Skeletal muscle tissue (tissue), 4 donors: ENCODE results near the gene INTS1. TPM values are rescaled to one million over a fixed set of nuclear protein-coding genes. Genes with fewer than 3 reads are reported as not detected.

Experiments
- H3K27ac ChIP-seq: one replicate; pipeline ENCODE4 v1.7.0; 2013; ENCODE audit warnings: mild to moderate bottlenecking, low read depth, low read length, inconsistent platforms
- H3K27me3 ChIP-seq, 3 donors: one replicate each; pipeline ENCODE4 v1.7.0; 2013; ENCODE audit warnings: low read length in 3 of 3; ENCODE audit not compliant: control insufficient read depth in 3 of 3, insufficient read depth in 3 of 3
- H3K36me3 ChIP-seq, 3 donors: one replicate each; pipeline ENCODE4 v1.7.0; 2013; ENCODE audit warnings: low read length in 3 of 3; ENCODE audit not compliant: control insufficient read depth in 3 of 3, insufficient read depth in 3 of 3
- H3K4me1 ChIP-seq, 3 donors: one replicate each; pipeline ENCODE4 v1.7.0; 2013; ENCODE audit warnings: low read length in 3 of 3, mild to moderate bottlenecking in 3 of 3; ENCODE audit not compliant: control insufficient read depth in 3 of 3, insufficient read depth in 3 of 3
- H3K4me3 ChIP-seq, 3 donors: one replicate each; pipeline ENCODE4 v1.7.0; 2013; ENCODE audit warnings: low read length in 3 of 3
- H3K9ac ChIP-seq, 3 donors: one replicate each; pipeline ENCODE4 v1.7.0; 2013; ENCODE audit warnings: low read length in 3 of 3, mild to moderate bottlenecking in 3 of 3, moderate library complexity in 2 of 3, low read depth in 1 of 3
- H3K9me3 ChIP-seq, 3 donors: one replicate each; pipeline ENCODE4 v1.7.0; 2013; ENCODE audit warnings: low read length in 3 of 3; ENCODE audit not compliant: control insufficient read depth in 3 of 3
- total RNA-seq: library from RNA; depleted of rRNA; stranded (reverse); fragments of >200 nt; gene quantifications from one replicate; pipeline ENCODE4 v1.2.3, GENCODE V29; 2014
- donor health status: Osteomylitis.

INTS1 gene
- total RNA-seq, 1 donor from 2014 or later = 16.7 TPM

DNA sequence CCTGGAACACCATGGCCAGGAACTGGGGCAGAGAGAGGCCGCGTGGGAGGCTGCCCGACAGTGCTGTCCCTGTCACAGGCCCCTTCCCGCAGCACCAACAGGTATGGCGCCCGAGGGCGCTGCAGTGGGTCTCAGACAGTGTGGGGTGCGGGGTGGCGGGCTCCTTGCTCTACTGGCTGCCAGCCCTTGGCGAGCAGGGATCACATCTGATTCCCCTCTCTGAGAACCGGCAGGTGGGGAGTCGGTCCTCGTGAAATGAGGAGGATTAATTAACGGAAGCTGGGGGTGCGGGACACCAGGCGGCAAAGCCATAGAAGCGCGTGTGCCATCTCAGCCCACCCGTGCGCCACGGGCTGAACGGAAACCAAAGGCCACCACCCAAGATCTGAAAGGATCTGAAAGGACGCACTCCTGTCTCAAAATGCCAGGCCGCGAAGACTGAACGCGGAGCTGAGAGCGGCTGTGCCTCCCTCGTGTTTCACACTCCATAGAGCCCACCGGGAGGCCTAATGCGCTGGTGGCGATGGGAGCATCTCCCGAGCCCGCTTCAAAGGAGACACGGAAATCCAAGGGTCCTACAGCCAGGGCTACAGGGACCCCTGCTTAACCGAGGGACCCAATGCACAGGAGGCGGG is 6.8 kb downstream of the INTS1 start:
- no peak overlapping the region for H3K27ac ChIP-seq
- H3K9ac ChIP-seq = no peak overlapping the region
- no peak overlapping the region for H3K4me3 ChIP-seq
- no peaks in the 10 kb centered on the region for H3K9me3 ChIP-seq
- peaks cover 59 to 68% (median 64%) of the 10 kb centered on the region in 3 donors for H3K36me3 ChIP-seq
- peaks cover 6 to 10% (median 8%) of the 10 kb centered on the region in 3 donors for H3K4me1 ChIP-seq
- no peaks in the 10 kb centered on the region for H3K27me3 ChIP-seq

DNA sequence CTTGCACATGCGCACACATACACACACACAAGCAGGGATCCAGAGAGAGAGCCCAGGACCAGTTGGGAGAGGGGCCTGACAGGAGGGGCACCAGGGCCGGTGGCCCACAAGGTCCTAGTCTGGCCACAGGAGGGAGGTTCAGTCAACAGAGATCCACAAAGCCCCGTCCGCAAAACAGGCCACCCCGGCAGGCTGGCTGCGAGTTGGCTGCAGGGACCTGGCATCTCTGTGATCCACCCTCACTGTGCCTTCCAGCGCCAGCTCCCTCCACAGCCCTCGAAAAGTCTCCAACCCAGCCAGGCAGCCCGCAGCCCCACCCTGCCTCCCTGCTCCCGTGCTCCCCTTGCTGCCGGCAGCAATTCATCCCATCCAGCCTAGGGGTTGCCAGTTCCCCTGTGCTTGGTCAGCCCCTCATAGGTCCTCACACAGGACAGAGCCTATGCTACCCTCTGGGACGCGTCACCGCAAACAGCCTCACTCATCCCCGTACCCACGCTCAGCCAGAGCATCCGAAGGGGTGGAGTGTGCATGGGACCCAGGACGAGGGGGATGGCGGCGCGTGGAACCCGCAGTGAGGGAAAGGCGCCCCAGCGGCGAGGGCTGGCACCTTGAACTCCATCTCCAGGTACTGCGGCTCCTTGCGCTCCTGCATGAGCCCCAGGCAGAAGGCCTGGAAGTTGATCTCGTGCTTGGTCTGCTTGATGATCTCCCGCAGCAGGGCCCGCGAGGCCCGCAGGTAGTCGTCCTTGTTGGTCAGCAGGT is 7.5 kb downstream of the INTS1 start:
- Histone ChIP-seq H3K27me3 (no peaks in the 10 kb centered on the region), H3K9me3 (no peaks in the 10 kb centered on the region), H3K27ac (no peak overlapping the region), H3K4me3 (no peak overlapping the region), H3K4me1 (peaks cover under 1 to 3% (median 1%) of the 10 kb centered on the region in 3 donors), H3K9ac (no peak overlapping the region), H3K36me3 (peaks cover 59 to 68% (median 63%) of the 10 kb centered on the region in 3 donors)

DNA sequence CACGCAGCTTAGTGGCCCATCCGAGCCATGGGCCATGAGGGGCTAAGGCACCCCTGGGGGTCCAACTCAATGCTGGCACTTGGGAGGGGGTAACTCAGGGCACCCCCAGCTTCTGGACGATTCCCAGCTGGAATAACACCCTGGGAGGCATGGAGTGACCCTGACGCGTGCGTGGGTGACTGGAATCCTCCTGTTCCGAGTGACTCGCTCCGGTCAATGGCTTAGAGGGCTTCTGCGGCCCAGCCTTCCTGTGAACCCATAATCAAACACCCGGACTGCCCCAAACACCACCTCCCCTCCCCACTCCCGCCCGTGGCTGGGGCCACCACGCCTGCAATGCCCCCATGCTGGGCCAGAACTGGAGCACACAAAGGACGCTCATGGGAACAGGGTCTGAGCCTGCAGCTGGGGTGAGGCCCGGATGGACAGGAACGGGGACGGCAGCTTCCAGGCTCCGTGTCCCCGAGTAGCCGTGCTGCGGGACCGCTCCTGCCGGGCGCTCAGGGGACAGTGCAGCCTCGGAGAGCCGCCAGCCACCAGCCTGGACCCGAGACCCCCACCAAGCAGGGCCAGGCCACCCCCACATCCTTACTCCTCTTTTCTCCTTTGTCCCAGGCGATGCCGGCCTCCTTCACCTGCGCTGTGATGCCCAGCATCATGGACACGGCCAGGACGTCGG is 8.5 kb downstream of the INTS1 start:
- Histone ChIP-seq H3K4me1 (no peaks in the 10 kb centered on the region), H3K9ac (no peak overlapping the region), H3K36me3 (peaks cover 63 to 70% (median 66%) of the 10 kb centered on the region in 3 donors), H3K27me3 (no peaks in the 10 kb centered on the region), H3K4me3 (no peak overlapping the region), H3K9me3 (no peaks in the 10 kb centered on the region), H3K27ac (no peak overlapping the region)

DNA sequence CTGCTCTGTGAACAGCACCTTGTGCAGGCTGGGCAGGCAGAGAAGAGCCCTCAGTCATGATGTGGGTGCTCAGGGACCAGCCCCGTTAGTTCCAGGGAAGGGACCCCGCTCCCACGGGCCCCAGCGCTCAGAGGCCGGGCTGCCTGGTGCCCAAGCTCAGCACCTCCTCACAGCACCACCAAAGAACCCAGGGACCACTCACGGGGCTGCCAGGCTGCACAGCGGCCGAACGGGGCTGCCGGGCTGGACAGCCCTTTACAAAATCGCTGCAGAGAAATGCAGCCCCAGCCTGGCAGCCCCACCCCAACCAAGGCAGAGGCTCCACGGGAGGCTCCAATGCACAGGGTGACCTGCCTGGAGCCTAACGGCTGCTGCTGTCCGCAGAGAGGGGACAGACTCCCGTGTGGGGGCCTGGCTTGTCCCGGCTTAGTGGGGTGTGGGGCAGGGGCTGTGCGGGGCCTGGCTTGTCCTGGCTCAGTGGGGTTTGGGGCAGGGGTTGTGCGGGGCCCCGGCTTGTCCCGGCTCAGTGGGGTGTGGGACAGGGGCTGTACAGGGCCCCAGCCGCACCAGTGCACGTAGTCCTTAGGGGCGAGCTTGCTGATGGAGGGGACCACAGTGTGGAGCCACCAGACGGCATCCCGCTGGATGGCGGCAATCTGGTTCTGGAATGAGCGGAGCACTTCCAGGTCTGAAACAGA is 9.2 kb downstream of the INTS1 start:
- H3K4me1 ChIP-seq = no peaks in the 10 kb centered on the region
- H3K36me3 ChIP-seq = peaks cover 60 to 70% (median 66%) of the 10 kb centered on the region in 3 donors
- no peak overlapping the region for H3K4me3 ChIP-seq

DNA sequence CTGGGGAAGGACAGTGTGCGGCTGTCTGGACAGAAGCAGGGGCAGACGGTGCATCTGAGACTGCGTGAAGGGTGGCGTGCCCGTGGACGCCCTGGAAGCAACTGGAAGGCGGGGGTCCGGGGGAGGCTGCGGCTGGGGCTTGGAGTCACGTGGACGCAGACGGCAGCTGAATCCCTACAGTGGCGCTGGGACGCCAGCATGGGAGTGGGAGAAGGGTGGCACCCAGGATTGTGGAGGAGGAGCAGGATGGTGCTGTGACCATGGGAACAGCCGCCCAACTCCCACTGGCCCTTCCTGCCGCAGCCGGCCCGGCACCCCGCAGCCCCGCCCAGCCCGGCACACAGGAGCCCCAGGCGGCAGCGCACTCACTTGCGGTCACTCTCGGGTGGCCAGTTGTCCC is 9.7 kb downstream of the INTS1 start:
- Histone ChIP-seq H3K4me3 (no peak overlapping the region), H3K9me3 (no peaks in the 10 kb centered on the region), H3K27me3 (no peaks in the 10 kb centered on the region), H3K9ac (no peak overlapping the region), H3K36me3 (peaks cover 61 to 70% (median 66%) of the 10 kb centered on the region in 3 donors), H3K4me1 (no peaks in the 10 kb centered on the region), H3K27ac (no peak overlapping the region)

More for the DNA sequence above, 9.2 kb downstream of the INTS1 start:
- Histone ChIP-seq H3K9ac (no peak overlapping the region), H3K27me3 (no peaks in the 10 kb centered on the region), H3K27ac (no peak overlapping the region), H3K9me3 (no peaks in the 10 kb centered on the region)

DNA sequence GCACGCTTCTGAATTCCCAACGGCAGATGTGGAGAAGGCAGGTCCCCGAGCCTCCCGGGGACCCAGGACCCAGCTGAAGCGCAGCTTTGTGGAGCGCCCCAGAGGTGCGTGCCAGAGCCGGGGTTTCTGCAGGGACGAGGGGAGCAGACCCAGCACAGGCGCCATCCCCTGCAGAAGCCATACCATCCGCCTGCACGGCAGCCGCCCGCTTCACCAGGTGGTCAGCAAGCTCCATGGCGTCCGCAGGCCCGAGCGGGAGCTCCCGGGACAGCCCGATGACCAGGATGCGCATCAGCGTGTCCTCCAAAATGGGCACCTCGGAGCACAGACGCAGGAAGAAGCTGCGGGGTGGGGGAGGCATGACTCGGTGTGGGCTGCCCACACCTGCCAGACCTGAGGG is 10.6 kb downstream of the INTS1 start:
- H3K9ac ChIP-seq = no peak overlapping the region
- H3K4me1 ChIP-seq = no peaks in the 10 kb centered on the region
- H3K36me3 ChIP-seq = peaks cover 67 to 77% (median 72%) of the 10 kb centered on the region in 3 donors
- H3K4me3 ChIP-seq = no peak overlapping the region
- H3K27ac ChIP-seq = no peak overlapping the region
- H3K27me3 ChIP-seq = no peaks in the 10 kb centered on the region
- no peaks in the 10 kb centered on the region for H3K9me3 ChIP-seq

DNA sequence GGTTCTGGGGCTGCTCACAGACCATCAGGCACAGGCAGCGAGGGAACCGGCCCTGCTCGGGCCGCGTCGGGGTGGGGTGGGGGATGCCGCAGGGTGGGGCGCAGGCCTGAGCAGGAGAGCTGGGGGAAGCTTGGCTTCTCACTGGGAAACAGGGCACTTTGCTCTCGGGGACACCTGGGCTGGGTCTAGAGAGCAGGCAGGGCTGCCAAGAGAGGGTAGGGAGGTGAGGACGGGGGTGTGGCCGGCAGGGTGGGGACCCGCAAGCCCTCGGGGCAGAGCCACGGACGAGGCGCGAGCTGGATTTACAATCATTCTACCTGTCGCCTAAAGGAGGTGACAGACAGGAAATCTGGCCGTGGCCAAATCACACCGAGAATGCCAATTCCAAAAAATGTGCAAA is 11.1 kb downstream of the INTS1 start:
- no peak overlapping the region for H3K4me3 ChIP-seq
- peaks cover 68 to 79% (median 74%) of the 10 kb centered on the region in 3 donors for H3K36me3 ChIP-seq

DNA sequence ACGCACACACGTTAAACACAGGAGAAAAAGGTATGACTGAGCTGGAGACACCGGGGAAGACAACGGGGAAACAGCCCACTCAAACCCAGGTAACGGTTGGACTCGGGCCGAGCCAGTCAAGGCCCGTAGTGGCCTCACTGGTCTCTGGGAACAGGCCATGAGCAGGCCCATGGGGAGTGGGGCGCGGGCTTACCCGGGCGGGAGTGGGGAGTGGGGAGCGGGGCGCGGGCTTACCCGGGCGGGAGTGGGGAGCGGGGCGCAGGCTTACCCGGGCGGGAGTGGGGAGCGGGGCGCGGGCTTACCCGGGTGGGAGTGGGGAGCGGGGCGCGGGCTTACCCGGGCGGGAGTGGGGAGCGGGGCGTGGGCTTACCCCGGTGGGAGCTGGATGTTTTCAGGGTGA is 11.5 kb downstream of the INTS1 start:
- no peaks in the 10 kb centered on the region for H3K9me3 ChIP-seq
- no peaks in the 10 kb centered on the region for H3K4me1 ChIP-seq
- peaks cover 68 to 79% (median 73%) of the 10 kb centered on the region in 3 donors for H3K36me3 ChIP-seq
- H3K4me3 ChIP-seq = no peak overlapping the region
- H3K27me3 ChIP-seq = no peaks in the 10 kb centered on the region
- H3K27ac ChIP-seq = no peak overlapping the region
- H3K9ac ChIP-seq = no peak overlapping the region

More for the DNA sequence above, 11.1 kb downstream of the INTS1 start:
- no peak overlapping the region for H3K27ac ChIP-seq
- no peaks in the 10 kb centered on the region for H3K9me3 ChIP-seq
- H3K9ac ChIP-seq = no peak overlapping the region
- H3K4me1 ChIP-seq = no peaks in the 10 kb centered on the region
- no peaks in the 10 kb centered on the region for H3K27me3 ChIP-seq

DNA sequence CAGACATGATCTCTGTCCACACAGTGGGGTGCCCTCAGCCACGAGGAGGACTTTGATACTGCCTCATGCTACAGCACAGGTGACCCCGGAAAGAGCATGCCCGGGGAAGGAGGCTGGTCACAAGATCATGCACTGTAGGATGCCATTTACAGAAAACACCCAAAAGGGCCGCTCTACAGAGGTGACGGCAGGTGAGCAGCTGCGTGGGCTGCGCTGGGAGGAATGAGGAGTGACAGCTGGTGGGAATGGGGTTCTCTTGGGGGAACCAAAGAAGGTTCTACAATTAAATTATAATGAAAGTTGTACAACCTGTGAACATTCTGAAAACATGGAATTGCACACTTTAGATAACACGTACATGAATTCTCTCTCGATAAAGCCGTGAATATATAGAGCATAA is 12.0 kb downstream of the INTS1 start:
- H3K9me3 ChIP-seq = no peaks in the 10 kb centered on the region

More for the DNA sequence above, 12.0 kb downstream of the INTS1 start:
- Histone ChIP-seq H3K36me3 (peaks cover 68 to 79% (median 70%) of the 10 kb centered on the region in 3 donors), H3K4me1 (no peaks in the 10 kb centered on the region), H3K9ac (no peak overlapping the region), H3K4me3 (no peak overlapping the region), H3K27me3 (no peaks in the 10 kb centered on the region), H3K27ac (no peak overlapping the region)
